Activated T-cell treated with anti-CD3 and anti-CD28 coated beads for 48 hours (primary cell): Measurements from ENCODE around the gene ALDH1L1.

Experiments used
- DNase-seq: peaks from one replicate; pipeline ENCODE4 v3.0.0-alpha.2; 2020; ENCODE audit warnings: low read depth

The ALDH1L1 gene

GRCh38 chr3:126054870-126055269 is 125.5 kb downstream of the ALDH1L1 start:
- DNase-seq = no peak

GRCh38 chr3:126053949-126054569 is 126.3 kb downstream of the ALDH1L1 start:
- no peak for DNase-seq
